GM18498 (cell line): ENCODE results near the gene TF.
A peak's percentile ranks its signal among the peaks of the same experiment; 100 is the strongest.
"Not testable (repeated sequence)": the region's sequence is repeated elsewhere in the genome, so short reads cannot be mapped to it uniquely, and the experiment has no call there.

Experiments
- ATAC-seq: cut with Tn5 transposase; IDR thresholded peaks from one replicate; pipeline ENCODE4 v1.9.1; 2021; ENCODE audit warnings: mild to moderate bottlenecking, moderate library complexity; ENCODE audit not compliant: unreplicated experiment

Gene TF

DNA sequence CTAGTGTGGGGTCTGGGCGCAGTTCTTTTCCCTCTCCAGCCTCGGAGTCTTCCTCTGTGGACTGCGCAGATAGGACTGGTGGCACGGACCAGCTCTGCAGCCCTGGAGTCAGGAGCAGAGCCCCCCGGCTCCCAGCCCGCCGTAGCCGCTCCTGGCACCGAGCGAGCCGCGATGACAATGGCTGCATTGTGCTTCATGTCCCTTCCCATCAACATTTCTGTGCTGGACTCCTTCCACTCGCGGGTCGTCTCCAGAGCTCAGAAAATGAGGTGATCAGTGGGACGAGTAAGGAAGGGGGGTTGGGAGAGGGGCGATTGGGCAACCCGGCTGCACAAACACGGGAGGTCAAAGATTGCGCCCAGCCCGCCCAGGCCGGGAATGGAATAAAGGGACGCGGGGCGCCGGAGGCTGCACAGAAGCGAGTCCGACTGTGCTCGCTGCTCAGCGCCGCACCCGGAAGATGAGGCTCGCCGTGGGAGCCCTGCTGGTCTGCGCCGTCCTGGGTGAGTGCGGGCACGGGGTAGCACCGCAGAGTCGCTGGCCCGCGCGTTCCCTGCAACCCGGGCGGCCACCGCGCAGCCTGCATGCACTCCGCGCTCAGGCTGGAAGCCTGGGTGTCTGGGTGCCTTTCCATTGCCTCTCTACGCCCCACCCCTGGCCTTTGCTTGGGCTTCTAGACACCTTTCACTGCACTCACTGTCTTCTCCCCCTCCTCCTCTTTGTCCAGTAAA lies at the start of gene TF:
Gene TF, plus strand, starts transcription at position 413 of the 731 bp plus-strand sequence. Its CDS starts 48 bp downstream, at position 461.
- ATAC-seq = no peak

DNA sequence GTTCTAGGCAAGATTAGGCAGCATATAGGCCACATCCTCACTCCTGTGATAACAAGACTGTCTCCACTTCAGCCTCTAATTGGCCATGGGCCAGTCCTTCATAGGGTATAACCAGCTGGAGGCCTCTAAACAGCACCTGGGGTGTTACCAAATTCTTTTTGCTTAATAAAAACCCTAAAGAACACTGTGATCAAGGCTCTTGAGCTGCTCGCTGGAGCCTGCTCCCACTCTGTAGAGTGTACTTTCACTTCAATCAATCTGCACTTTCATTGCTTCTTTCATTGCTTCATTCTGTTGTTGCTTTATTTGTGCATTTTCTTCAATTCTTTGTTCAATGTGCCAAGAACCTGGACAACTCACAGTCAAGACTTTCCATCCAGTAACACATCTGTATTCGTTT lies 48.2 kb upstream of the TF start:
- no peak for ATAC-seq

DNA sequence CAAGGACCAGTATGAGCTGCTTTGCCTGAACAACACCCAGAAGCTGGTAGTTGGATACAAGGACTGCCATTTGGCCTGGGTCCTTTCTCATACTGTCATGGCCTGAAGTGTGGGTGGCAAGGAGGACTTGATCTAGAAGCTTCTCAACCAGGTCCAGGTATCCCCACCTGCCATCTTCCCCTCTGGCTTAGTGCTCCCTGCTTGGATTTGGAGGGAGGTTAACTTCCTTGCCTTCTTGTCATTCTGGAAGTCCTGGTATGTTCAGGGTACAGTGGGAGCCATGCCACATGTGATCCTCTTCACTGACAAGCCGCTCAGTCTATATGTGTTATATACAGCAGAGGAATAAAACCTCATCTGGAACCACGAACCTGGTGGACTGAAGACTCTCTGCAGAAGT lies 46.7 kb upstream of the TF start:
- no peak for ATAC-seq

DNA sequence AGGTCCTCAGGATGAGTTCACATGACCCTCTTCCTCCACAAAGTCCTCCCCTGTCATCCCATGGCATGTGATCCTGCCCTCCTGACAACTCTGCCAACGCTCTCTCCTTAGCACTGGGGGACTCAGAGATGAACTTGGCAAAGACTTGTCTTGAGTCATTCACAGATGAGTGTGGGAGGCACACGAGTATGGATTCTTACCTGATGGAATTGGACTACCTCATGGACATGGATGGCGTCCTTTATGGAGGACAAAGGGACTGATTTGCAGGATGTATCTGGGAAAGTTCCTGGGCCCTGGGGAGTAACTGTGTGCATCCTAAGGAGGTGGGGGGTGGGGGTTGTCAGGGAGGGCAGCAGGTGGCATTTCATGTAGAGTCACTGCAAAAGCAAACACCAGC lies 46.3 kb upstream of the TF start:
- no peak for ATAC-seq

DNA sequence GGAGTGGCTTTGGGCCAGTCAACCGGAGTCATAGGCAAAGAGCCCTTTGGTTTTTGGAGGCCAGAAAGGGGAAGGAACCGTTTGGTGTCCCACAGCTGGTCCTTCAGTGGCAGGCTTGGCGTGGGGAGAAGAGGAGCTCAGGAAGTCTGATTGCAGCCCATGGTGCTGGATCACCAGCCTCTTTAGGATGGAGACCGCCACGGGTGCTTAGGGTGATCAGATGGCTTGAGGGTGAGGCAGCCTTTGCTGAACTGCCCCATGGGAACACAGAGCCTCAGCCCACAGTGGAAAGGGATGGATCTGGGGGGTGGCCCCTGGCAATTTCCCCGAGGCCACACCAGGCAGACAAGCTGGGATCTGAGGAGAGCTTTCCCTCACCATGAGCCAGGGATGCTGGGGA lies 45.8 kb upstream of the TF start:
- ATAC-seq = no peak

DNA sequence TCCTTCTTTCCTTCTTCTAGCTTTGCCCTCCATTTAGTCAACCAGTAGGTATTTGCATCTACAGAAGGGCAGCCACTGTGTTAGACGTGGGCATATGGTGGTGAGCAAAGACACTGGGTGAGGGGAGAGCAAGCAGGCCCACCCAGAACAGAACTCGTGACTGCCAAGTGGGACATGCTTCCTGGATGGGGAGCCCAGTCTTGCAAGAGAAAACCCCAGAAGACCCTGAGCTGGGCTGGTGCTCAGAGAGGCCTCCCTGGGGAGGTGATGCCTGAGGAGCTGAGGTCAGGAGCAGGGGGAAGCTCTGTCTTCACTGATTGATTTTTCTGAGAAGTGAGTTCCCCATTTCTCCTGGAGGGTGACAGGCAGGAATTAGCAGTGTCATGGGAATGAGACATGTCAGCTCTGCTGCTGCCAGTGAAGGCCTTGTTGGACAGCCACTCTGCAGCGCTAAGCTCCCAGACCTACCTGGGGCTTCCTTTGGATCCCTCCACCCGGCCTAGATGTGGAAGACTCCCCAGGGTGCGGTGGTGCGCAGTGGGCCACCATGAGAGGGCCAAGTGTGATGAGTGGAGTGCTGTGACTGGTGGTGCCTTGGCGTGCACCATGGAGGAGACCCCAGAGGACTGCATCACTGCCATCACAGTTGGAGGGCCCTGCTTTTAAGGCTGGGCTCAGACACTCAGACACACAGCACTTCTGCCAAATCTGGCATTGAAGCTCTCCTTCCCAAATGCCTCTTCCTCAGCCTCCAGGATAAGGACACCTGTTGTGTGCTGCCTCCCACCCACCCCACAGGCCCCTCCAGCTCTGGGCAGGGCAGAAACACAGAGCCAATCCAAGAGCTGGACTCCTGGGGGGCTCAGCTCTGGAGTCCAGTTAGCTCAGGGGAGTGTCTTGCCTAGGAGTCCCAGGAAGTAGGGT lies 44.5 kb upstream of the TF start:
- no peak for ATAC-seq

DNA sequence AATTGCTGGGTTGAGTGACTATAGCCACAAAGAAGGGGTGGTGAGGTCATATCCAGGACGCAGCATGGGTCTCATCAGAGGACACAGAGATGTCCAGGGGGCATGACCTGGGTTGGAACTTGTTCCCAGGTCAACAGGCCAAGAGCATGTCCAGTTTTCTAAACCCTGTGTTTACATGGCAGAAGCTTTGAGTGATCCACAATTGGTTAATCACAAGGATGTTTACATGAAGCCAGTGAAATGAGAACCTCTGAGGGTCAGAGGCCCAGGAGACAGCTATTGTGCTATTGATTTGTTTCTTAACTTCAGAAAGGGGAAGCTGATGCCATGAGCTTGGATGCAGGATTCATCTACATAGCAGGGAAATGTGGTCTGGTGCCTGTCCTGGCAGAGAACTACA lies 42.3 kb upstream of the TF start:
- no peak for ATAC-seq

DNA sequence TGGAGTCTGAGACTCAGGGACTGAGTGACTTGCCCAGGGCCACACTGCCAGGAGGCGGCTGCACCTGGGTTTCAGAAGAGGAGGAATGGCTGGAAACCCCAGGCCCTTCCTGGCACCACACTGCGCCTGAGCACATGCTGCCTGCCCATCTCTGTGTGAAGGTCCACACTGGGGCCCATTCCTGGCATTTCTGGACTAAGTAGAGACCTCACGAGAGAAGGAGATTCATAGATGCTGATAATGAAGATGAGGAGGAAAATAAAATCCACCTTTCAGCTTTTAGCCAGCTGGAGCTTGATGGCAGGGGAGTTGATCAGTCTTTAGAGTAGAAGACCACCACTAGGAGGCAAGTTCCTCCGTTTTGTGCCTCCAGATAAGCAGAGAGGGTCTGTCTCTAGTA lies 40.2 kb upstream of the TF start:
- ATAC-seq = no peak

DNA sequence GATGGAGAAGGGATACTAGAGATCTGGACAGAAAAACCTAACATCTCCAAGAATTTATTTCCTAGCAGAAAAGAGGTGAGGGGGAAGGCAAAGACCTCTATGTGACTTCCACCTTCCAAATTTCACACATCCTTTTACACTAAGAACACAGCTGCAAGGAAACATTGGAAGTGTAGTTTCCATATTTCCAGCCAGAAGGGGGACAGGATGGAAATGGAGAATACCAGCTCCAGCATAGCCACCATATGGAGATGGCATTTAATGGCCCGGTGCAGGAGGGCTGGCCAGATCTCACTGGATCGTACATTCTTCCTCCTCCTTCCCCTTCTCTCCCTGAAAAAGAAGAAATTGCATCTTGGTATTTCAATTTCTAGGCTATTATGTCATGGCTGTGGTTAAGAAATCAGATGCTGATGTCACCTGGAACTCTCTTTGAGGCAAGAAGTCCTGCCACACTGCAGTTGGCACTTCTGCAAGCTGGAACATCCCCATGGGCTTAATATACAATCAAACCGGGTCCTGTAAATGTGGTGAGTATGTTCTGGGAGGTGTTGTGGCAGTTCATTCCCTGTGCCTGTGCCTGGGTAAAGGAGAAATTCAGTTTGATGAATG lies 36.9 kb upstream of the TF start:
- ATAC-seq = no peak

DNA sequence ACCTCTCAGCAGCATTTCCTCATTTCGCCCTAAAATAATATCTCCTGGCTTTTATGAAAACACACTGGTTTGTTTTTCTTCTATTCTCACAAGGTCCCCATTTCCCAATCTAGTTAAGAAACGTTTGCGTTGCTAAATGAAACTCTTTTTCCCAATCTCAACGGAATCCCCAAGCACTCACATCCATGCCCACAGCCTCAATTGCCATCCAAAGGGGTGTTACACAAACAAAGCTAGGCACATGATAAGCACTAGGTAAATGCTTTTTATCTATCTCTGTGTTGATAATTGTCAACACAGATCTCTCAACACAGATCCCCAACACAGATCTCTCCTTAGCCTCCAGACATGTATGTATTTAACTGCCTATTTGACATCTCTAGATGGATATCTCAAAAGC lies 35.2 kb upstream of the TF start:
- no peak for ATAC-seq

DNA sequence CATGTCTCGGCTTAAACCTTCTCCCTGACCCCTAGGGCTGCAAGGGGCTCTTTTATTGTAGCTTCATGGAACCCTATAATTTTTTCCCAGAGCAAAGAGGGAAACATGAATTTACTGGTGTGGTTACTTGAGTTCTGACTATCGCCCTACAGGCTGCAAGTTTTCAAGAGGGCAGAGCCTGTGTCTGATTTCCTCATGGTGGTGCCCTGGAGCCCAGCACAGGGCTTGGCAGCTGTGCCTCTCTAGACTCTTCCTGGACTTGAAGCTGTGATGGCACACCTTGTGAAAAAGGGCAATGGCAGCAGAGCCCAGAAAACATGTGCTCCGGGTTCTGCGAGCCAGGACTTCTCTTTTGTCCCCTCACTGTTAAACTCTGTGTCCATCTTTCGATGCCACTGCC lies 34.2 kb upstream of the TF start:
- no peak for ATAC-seq

DNA sequence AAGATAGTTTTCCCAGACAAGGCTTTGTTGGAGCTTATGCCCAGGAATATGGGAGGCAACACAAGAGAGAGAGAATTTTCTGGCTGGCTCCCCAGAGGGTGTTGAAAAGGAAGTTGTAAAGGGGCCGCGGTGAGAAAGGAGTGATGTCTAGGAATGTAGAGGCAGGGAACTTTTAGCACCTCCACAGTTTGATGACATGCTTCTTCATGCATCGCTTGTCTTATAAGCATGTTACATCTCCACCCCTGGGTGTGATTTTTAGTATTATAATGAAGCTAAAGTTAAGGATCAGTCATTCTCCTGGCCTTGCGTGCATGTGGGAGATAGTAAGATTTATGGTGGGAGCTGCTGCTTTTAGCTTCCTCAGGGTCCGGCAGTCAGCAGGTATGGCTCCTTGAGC lies 32.8 kb upstream of the TF start:
- ATAC-seq = no peak

DNA sequence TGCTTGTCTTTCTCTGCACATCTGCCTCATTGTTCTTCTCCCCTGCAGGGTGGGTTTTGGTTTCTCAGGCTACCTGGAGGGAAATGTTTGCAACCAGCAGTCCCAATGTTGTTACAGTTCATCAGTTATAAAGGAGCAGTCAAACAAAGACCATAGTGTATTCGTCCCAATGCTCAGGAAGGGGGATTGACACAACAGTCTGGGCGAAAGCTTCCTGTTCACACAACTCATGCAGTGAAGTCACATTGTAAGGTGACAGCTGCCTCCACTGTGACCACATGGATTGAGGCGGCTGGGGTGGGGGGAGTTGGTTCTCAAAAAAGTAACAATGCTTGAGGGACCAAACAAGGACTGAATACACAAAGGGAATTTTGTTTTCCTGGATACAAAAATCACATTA lies 28.8 kb upstream of the TF start:
- ATAC-seq = no peak

DNA sequence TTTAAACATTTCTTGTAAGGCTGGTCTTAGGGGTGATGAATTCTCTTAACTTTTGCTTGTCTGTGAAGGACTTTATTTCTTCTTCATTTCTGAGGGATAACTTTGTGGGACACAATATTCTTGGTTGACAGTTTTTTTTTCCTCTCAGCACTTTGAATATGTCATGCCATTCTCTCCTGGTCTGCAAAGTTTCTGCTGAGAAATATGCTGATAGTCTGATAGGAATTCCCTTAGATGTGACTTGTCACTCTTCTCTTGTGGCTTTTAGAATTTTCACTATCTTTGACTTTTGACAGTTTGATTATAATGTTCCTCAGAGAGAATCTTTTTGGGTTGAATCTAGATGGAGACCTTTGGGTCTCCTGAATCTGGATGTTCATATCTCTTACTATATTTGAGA lies 23.3 kb upstream of the TF start:
- no peak for ATAC-seq

DNA sequence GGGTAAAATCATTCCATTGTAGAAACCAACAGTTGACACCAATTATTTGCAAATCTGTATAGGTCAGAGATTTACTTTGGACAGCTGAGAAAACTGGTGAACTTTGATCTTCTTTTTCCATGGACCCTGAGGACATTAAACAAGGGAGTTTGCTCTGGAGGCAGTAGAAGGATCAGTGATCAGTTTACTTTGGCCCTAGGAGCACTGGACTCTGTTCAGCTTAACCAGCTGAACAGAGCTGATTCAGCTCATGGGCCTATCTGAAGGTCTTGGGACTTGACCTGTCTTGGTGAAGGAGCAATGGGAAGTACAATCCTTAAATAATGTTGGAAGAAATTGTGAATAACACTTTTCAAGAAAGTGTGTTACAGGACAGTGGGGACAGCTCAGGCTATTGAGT lies 15.2 kb upstream of the TF start:
- no peak for ATAC-seq

DNA sequence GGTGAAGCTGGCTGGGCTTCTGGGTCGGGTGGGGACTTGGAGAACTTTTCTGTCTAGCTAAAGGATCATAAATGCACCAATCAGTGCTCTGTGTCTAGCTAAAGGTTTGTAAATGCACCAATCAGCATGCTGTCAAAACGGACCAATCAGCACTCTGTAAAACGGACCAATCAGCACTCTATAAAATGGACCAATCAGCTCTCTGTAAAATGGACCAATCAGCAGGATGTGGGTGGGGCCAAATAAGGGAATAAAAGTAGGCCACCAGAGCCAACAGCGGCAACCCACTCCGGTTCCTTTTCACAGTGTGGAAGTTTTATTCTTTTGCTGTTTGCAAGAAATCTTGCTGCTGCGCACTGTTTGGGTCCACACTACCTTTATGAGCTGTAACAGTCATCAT lies 14.0 kb upstream of the TF start:
- not testable (repeated sequence) for ATAC-seq

DNA sequence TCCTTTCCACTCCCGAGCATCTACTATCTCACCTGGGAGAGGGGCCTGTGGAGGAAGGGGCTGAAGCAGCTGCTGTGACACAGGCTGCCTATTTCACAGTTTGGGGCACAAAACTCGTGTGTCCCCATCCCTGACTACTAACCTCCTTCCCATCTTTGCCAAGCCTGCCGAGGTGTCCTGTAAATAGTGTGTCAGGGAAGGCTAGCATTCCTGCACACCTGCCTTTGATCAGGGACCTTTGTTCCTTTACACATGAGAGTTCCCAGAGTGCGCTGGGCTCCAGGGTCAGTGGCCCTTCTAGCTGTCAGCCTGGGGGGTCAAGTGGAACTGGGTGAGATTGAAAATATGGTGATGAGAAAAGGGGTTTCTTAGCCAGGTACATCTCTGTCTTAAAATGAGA lies 13.0 kb upstream of the TF start:
- ATAC-seq = no peak

DNA sequence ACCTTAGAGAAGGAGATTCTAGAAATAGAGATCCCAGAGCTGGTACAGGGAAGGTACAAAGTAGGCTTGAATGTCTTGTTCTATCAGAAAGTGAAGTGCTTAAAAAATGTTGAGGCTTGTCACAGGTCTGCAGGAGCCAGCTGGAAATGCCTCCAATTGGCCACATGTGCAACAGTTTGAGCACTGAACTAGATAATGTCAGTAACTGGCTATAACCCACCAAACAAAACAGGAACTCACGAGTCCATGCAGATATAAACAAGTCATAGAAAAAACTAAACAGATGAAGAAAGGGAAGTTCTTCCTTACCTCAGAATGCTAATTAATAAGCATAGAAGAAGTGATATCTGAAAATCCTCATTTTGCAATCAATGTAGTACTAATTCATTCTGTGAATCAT lies 11.9 kb upstream of the TF start:
- ATAC-seq = no peak

DNA sequence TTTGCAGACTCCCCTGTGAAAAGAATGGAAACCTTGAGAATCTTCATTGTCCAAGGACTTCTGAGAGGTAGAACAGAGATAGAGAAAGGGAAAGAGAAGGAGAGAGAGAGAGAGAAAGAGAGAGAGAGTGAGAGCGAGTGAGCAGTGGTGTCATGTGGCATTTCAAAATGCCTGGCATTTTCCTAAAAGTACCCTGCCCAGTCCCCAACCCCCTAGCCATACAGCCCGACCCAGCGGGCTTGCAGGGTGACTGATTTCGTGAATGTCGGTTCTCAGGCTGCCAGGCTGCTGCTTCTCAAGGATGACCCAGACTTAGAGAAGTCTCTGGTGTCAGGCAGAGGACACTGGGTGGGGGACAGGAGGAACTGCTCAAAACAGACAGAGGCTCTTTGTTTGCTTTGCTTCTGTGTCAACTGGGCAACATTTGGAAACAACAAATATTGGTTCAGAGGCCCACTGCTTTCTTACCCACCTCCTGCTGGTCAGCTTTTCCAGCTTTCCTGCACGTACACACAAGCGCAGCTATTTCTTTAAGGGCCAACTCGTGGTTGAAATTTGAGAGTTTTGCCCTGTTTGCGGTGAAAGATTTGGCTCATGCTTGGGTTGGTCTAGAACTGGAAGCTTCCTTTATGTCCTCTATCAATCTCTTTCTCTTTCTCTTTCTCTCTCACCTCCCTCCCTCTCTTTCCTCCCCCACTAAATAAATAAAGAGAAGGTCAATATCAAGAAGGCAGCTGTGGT lies 3.7 kb upstream of the TF start:
- ATAC-seq = peak; percentile 51

DNA sequence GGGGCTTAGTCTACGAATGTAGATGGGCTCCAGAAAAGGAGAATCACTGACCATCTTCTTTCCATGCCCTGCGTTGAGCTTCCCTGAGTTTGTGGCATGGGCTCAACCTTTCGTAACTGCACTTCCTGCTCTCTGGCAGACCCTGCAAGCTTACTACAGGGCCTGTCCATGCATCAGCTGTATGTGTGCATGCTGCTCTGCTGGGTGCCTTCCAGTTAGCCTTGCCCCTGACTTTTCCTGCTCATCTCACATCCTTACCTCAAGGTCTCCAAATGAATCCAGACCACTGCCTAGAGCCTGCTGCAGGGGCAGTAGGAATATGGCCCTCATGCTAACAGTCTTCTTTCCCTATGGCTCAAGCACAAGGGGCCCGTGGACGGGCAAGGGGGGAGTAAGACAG lies 2.0 kb upstream of the TF start:
- no peak for ATAC-seq

DNA sequence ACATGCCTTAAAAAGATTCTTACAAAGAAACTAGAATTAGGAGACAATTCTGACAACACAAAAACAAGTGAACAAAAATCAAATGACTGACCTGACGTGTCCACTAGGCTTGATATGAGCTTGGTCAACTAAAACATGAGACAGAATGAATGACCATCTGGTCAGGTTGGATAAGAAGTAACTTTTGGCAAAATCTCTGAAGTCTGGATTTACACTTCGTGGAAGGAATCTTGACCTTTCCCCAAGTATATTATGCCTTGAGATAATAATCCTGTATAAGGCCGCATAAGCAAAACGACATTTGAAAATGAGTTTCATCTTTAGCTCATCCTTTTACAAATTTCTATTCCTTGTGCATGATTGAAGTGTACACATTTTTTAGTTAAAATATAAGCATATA lies 1.1 kb upstream of the TF start:
- ATAC-seq = no peak
